HCT116 (cell line): ENCODE results near the gene ZNF627. TPM values are rescaled to one million over a fixed set of nuclear protein-coding genes. Genes with fewer than 3 reads are reported as not detected.
"Not testable (repeated sequence)": the region's sequence is repeated elsewhere in the genome, so short reads cannot be mapped to it uniquely, and the experiment has no call there.

Source experiments
- ATAC-seq: fragments of 200-7000 bp; cut with Tn5 transposase; 2 replicates; pipeline ENCODE4 v1.9.1; 2020; ENCODE audit warnings: mild to moderate bottlenecking, moderate library complexity
- BruUV-seq: library from RNA; stranded (reverse); fragments of 400-500 nt; replicated peaks from 2 replicates; lab custom pipeline; 2021; lab: Mats Ljungman, UMichigan
- CTCF ChIA-PET: fragments of 300-600 bp; sonication (Branson Sonifier 250); formaldehyde crosslinking; loops from one replicate; lab custom pipeline; 2021; ENCODE audit warnings: antibody characterized with exemption; lab: Charles Lee
- POLR2A ChIA-PET: fragments of 300-600, 350-600 bp; sonication (Branson Sonifier 250); formaldehyde crosslinking; loops from one replicate; lab custom pipeline; 2021; ENCODE audit warnings: antibody characterized with exemption; lab: Charles Lee
- RAD21 ChIA-PET, 2 experiments: fragments of 300-600 bp; sonication (Branson Sonifier 250); formaldehyde crosslinking; loops; one replicate each; lab custom pipeline; 2023; ENCODE audit warnings: low total read pairs in 2 of 2; ENCODE audit not compliant: uncharacterized antibody in 2 of 2, unreplicated experiment in 2 of 2, low non-redundant PET in 1 of 2; lab: Charles Lee
- DNase-seq: peaks from one replicate; pipeline ENCODE4 v3.0.0-alpha.2; 2010; ENCODE audit warnings: low read depth, low spot score
- H2AFZ ChIP-seq: fragments of 200-600 bp; shearing (Covaris generic), sonication (generic); 2 replicates; pipeline ENCODE4 v1.6.1; 2017; ENCODE audit warnings: low read depth, mixed run types, mixed read lengths, antibody characterized with exemption, low read length; ENCODE audit not compliant: poor library complexity, severe bottlenecking
- H3K27ac ChIP-seq: 2 replicates; pipeline ENCODE4 v1.5.1; 2012; ENCODE audit warnings: low read depth, low read length
- H3K27me3 ChIP-seq: fragments of 200-600 bp; sonication (generic); 2 replicates; pipeline ENCODE4 v1.6.1; 2016; ENCODE audit warnings: mixed run types, low read length, mixed read lengths; ENCODE audit not compliant: insufficient read depth
- H3K36me3 ChIP-seq, 2 experiments: fragments of 200-500 bp in 1 of 2; fragments of 200-600 bp in 1 of 2; sonication (Bioruptor generic) in 1 of 2; sonication (generic) in 1 of 2; 2 replicates each; pipeline versions ENCODE4 v1.5.1 to v1.6.1; 2014 to 2016; ENCODE audit warnings: low read length in 2 of 2, inconsistent platforms in 1 of 2, mixed read lengths in 1 of 2, mixed run types in 1 of 2; ENCODE audit not compliant: insufficient read depth in 2 of 2, control insufficient read depth in 1 of 2
- H3K4me1 ChIP-seq, 2 experiments: fragments of 200-600 bp in 1 of 2; sonication (generic) in 1 of 2; 2 replicates each; pipeline versions ENCODE4 v1.5.1 to v1.6.1; 2012 to 2017; ENCODE audit warnings: low read length in 2 of 2, inconsistent platforms in 1 of 2, mild to moderate bottlenecking in 1 of 2, mixed read lengths in 1 of 2, mixed run types in 1 of 2, moderate library complexity in 1 of 2; ENCODE audit not compliant: insufficient read depth in 2 of 2, control insufficient read depth in 1 of 2
- H3K4me2 ChIP-seq: fragments of 200-600 bp; sonication (generic); 2 replicates; pipeline ENCODE4 v1.6.1; 2017; ENCODE audit warnings: mixed run types, low read length, mixed read lengths
- H3K4me3 ChIP-seq, 2 experiments: fragments of 200-600 bp in 1 of 2; sonication (generic) in 1 of 2; replicated peaks in 1 of 2; 2 replicates each; pipeline ENCODE4 v1.5.1; 2011 to 2016; ENCODE audit warnings: low read length in 2 of 2, control low read depth in 1 of 2, low read depth in 1 of 2, mild to moderate bottlenecking in 1 of 2, mixed read lengths in 1 of 2, mixed run types in 1 of 2
- H3K79me2 ChIP-seq: fragments of 200-600 bp; sonication (generic); 2 replicates; pipeline ENCODE4 v1.6.1; 2017; ENCODE audit warnings: mild to moderate bottlenecking, mixed run types, low read length, moderate library complexity, mixed read lengths; ENCODE audit not compliant: insufficient read depth
- H3K9ac ChIP-seq: fragments of 200-600 bp; sonication (generic); 2 replicates; pipeline ENCODE4 v1.6.1; 2016; ENCODE audit warnings: low read length, mixed read lengths
- H3K9me2 ChIP-seq: fragments of 200-600 bp; sonication (generic), shearing (Covaris generic); 2 replicates; pipeline ENCODE4 v1.6.1; 2017; ENCODE audit warnings: mixed run types, mild to moderate bottlenecking, moderate library complexity; ENCODE audit not compliant: insufficient read depth
- H3K9me3 ChIP-seq, 2 experiments: fragments of 200-500 bp in 1 of 2; fragments of 200-600 bp in 1 of 2; sonication (Bioruptor generic) in 1 of 2; sonication (generic) in 1 of 2; 2 replicates each; pipeline ENCODE4 v1.6.1; 2014 to 2017; ENCODE audit warnings: low read length in 2 of 2, mixed read lengths in 2 of 2, inconsistent platforms in 1 of 2, low read depth in 1 of 2, mild to moderate bottlenecking in 1 of 2, mixed run types in 1 of 2, moderate library complexity in 1 of 2; ENCODE audit not compliant: control insufficient read depth in 1 of 2, insufficient read depth in 1 of 2
- H4K20me1 ChIP-seq: fragments of 200-600 bp; sonication (generic), shearing (Covaris generic); 2 replicates; pipeline ENCODE4 v1.6.1; 2017; ENCODE audit warnings: mixed run types, mild to moderate bottlenecking, moderate library complexity; ENCODE audit not compliant: insufficient read depth
- EGR1 ChIP-seq: IDR thresholded peaks from 2 replicates; pipeline ENCODE4 v1.6.1; 2012; ENCODE audit warnings: low read depth
- SRF ChIP-seq: IDR thresholded peaks from 2 replicates; pipeline ENCODE4 v1.6.1; 2012; ENCODE audit warnings: low read depth
- intact Hi-C: fragments of 100-400 bp; cut with micrococcal nuclease; formaldehyde crosslinking; loops from 2 replicates; pipeline ENCODE4 v1.10.0; 2022
- total RNA-seq: library from RNA; stranded (reverse); gene quantifications from one replicate; pipeline ENCODE4 v1.2.1, GENCODE V29; 2021; ENCODE audit not compliant: unreplicated experiment
- TF ChIP-seq, protein P1 (sequence below): IDR thresholded peaks from 2 replicates; pipeline ENCODE4 v1.6.1; 2012; ENCODE audit warnings: low read depth

ZNF627 gene
- total RNA-seq, 1 experiment from 2014 or later = 14.8 TPM

GRCh38 chr19:11565649-11565980 is 31.7 kb upstream of the ZNF627 start:
- H3K27ac ChIP-seq, H3K79me2 ChIP-seq, POLR2A ChIA-PET, H3K36me3 ChIP-seq, H3K4me2 ChIP-seq, CTCF ChIA-PET, H3K4me3 ChIP-seq, H2AFZ ChIP-seq, intact Hi-C loops, ATAC-seq, DNase-seq, H3K27me3 ChIP-seq, H4K20me1 ChIP-seq, H3K4me1 ChIP-seq, H3K9ac ChIP-seq, H3K9me3 ChIP-seq, BruUV-seq, H3K9me2 ChIP-seq: not testable (repeated sequence)
- RAD21 ChIA-PET = interaction anchor here in 1 of 2 experiments (0.7 kb wide), 1 partner anchor 8 kb away, joined by 3 read pairs; no protein-coding TSS in a partner anchor

GRCh38 chr19:11566164-11566563 is 31.1 kb upstream of the ZNF627 start:
- Histone ChIP-seq H4K20me1 (no peaks in the 10 kb centered on the region), H3K9ac (no peak overlapping the region), H3K4me1 (no peaks in the 10 kb centered on the region), H3K9me2 (no peaks in the 10 kb centered on the region), H3K4me2 (no peak overlapping the region), H3K27me3 (no peaks in the 10 kb centered on the region), H3K4me3 (no peak overlapping the region), H3K27ac (no peak overlapping the region), H3K9me3 (no peaks in the 10 kb centered on the region), H2AFZ (no peak overlapping the region), H3K79me2 (no peaks in the 10 kb centered on the region), H3K36me3 (no peaks in the 10 kb centered on the region)
- ATAC-seq = no peak
- ChIA-PET POLR2A (no interaction called here), RAD21 (interaction anchor here in 1 of 2 experiments (0.7 kb wide), 1 partner anchor 7 kb away, joined by 3 read pairs; no protein-coding TSS in a partner anchor), CTCF (no interaction called here)
- BruUV-seq = no TSS peak
- intact Hi-C loops = no loop called here
- TF ChIP-seq, protein P1, sequence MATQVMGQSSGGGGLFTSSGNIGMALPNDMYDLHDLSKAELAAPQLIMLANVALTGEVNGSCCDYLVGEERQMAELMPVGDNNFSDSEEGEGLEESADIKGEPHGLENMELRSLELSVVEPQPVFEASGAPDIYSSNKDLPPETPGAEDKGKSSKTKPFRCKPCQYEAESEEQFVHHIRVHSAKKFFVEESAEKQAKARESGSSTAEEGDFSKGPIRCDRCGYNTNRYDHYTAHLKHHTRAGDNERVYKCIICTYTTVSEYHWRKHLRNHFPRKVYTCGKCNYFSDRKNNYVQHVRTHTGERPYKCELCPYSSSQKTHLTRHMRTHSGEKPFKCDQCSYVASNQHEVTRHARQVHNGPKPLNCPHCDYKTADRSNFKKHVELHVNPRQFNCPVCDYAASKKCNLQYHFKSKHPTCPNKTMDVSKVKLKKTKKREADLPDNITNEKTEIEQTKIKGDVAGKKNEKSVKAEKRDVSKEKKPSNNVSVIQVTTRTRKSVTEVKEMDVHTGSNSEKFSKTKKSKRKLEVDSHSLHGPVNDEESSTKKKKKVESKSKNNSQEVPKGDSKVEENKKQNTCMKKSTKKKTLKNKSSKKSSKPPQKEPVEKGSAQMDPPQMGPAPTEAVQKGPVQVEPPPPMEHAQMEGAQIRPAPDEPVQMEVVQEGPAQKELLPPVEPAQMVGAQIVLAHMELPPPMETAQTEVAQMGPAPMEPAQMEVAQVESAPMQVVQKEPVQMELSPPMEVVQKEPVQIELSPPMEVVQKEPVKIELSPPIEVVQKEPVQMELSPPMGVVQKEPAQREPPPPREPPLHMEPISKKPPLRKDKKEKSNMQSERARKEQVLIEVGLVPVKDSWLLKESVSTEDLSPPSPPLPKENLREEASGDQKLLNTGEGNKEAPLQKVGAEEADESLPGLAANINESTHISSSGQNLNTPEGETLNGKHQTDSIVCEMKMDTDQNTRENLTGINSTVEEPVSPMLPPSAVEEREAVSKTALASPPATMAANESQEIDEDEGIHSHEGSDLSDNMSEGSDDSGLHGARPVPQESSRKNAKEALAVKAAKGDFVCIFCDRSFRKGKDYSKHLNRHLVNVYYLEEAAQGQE = no peak
- TF ChIP-seq EGR1 (no peak), SRF (no peak)
- DNase-seq = no peak
